Measurements from ENCODE around the gene OXCT2. TPM values are rescaled to one million over a fixed set of nuclear protein-coding genes. Genes with fewer than 3 reads are reported as not detected.
A peak's percentile ranks its signal among the peaks of the same experiment; 100 is the strongest.
"Not testable (repeated sequence)": the region's sequence is repeated elsewhere in the genome, so short reads cannot be mapped to it uniquely, and the experiment has no call there.

Gene OXCT2
- polyA plus RNA-seq, 1 donor (not counting 4 experiments of a cell fraction or from before 2014, with no cell fraction given), result not detected

GRCh38 chr1:39818482-39818881 lies 47.3 kb upstream of the OXCT2 start:
- Histone ChIP-seq H3K9ac (ENCODE audit: control insufficient read depth, extremely low read depth, insufficient read depth, low read length) (no peak overlapping the region), H3K9me3 (ENCODE audit: control insufficient read depth, low read depth, low read length) (no peaks in the 10 kb centered on the region), H3K4me1 (ENCODE audit: control insufficient read depth, extremely low read depth, insufficient read depth, low read length) (peaks cover 16% of the 10 kb centered on the region), H3K4me2 (ENCODE audit: control insufficient read depth, extremely low read depth, insufficient read depth, low read depth, low read length) (no peak overlapping the region), H3K4me3 (ENCODE audit: control insufficient read depth in 2 of 3, extremely low read depth in 1 of 3, insufficient read depth in 2 of 3, low read depth in 1 of 3, low read length in 3 of 3) (no peak overlapping the region), H3K27ac (ENCODE audit: control insufficient read depth, insufficient read depth, low read length) (no peak overlapping the region), H2AFZ (ENCODE audit: control insufficient read depth, low read length) (no peak overlapping the region), H4K20me1 (ENCODE audit: control insufficient read depth, extremely low read depth, insufficient read depth, low read length) (no peaks in the 10 kb centered on the region), H3K36me3 (ENCODE audit: control insufficient read depth in 2 of 2, extremely low read depth in 1 of 2, insufficient read depth in 2 of 2, low read length in 2 of 2) (no peaks in the 10 kb centered on the region), H3K27me3 (ENCODE audit: control insufficient read depth, extremely low read depth, insufficient read depth, low read length) (no peaks in the 10 kb centered on the region), H3K79me2 (ENCODE audit: control insufficient read depth, insufficient read depth, low read length) (no peaks in the 10 kb centered on the region), H3K9me1 (ENCODE audit: control insufficient read depth, extremely low read depth, insufficient read depth, low read length) (no peaks in the 10 kb centered on the region)
- TF ChIP-seq CTCF (optimal IDR thresholded peaks at IDR 0.05 in 1 of 3, IDR thresholded peaks at IDR 0.05 in 1 of 3, conservative IDR thresholded peaks at IDR 0.05 in 1 of 3; ENCODE audit: extremely low read depth in 1 of 3, insufficient read depth in 2 of 3, low read length in 3 of 3), result no peak
- no peak for TF ChIP-seq EZH2 (IDR thresholded peaks at IDR 0.05; ENCODE audit: low read length)
- FAIRE-seq (peak; percentile 5), DNase-seq (ENCODE audit: low read depth, low spot score) (no peak)
- dilution Hi-C loops (cut with MboI; ENCODE audit: extremely low pct_ligation_motif_present, low sequenced_read_pairs), result no loop called here

GRCh38 chr1:39817091-39817932 lies 46.2 kb upstream of the OXCT2 start:
- peak; percentile 87 for FAIRE-seq

More at GRCh38 chr1:39817091-39817932, 46.2 kb upstream of the OXCT2 start:
- Histone ChIP-seq H2AFZ (ENCODE audit: control insufficient read depth, low read length) (peak overlapping the region; percentile 63), H3K27ac (ENCODE audit: control insufficient read depth, insufficient read depth, low read length) (peak overlapping the region; percentile 64), H3K4me3 (ENCODE audit: control insufficient read depth in 2 of 3, extremely low read depth in 1 of 3, insufficient read depth in 2 of 3, low read depth in 1 of 3, low read length in 3 of 3) (peak overlapping the region in 1 of 3 experiments; percentile 46), H3K9ac (ENCODE audit: control insufficient read depth, extremely low read depth, insufficient read depth, low read length) (peak overlapping the region; percentile 50), H3K4me2 (ENCODE audit: control insufficient read depth, extremely low read depth, insufficient read depth, low read depth, low read length) (peak overlapping the region; percentile 56), H3K4me1 (ENCODE audit: control insufficient read depth, extremely low read depth, insufficient read depth, low read length) (peaks cover 16% of the 10 kb centered on the region)
- H3K36me3 ChIP-seq (ENCODE audit: control insufficient read depth in 2 of 2, extremely low read depth in 1 of 2, insufficient read depth in 2 of 2, low read length in 2 of 2); H4K20me1 ChIP-seq (ENCODE audit: control insufficient read depth, extremely low read depth, insufficient read depth, low read length); H3K27me3 ChIP-seq (ENCODE audit: control insufficient read depth, extremely low read depth, insufficient read depth, low read length); dilution Hi-C loops (cut with MboI; ENCODE audit: extremely low pct_ligation_motif_present, low sequenced_read_pairs); H3K79me2 ChIP-seq (ENCODE audit: control insufficient read depth, insufficient read depth, low read length); H3K9me3 ChIP-seq (ENCODE audit: control insufficient read depth, low read depth, low read length); H3K9me1 ChIP-seq (ENCODE audit: control insufficient read depth, extremely low read depth, insufficient read depth, low read length): not testable (repeated sequence)
- DNase-seq (ENCODE audit: low read depth, low spot score), result peak; percentile 76
- peak in 2 of 3 experiments; percentile 24 to 55 for TF ChIP-seq CTCF (optimal IDR thresholded peaks at IDR 0.05 in 1 of 3, IDR thresholded peaks at IDR 0.05 in 1 of 3, conservative IDR thresholded peaks at IDR 0.05 in 1 of 3; ENCODE audit: extremely low read depth in 1 of 3, insufficient read depth in 2 of 3, low read length in 3 of 3)

Measured in keratinocyte (primary cell).